Erythroblast (primary cell): ENCODE measurements around the gene AREL1.

Experiments
- GATA1 ChIP-seq: IDR thresholded peaks from 2 replicates; pipeline ENCODE4 v1.6.1; 2011; ENCODE audit warnings: low read depth, mild to moderate bottlenecking, control low read depth, low read length, moderate library complexity
- POLR2A ChIP-seq: IDR thresholded peaks from 2 replicates; pipeline ENCODE4 v1.6.1; 2011; ENCODE audit warnings: mild to moderate bottlenecking, low read length

DNA sequence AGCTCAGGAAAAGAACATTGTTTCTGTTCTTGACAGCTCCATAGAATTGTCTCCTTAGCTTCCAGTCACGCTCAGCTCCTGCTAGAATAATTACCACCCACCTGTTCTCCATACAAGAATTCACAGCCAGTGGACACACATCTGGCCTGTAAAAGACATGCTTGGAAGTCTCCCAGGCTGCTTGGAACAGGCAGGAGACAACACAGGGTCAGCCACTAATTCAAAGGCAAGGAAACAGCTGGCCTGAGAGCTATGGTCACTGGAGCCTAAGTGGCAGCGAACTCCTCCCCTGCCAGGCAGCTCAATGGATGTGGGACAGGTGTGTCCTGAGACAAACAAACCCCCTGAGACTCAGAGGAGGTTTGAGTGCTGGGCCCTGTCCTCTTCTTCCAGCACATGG is 77.9 kb downstream of the AREL1 start:
- TF ChIP-seq POLR2A (no peak), GATA1 (no peak)
